SIG-M5 (cell line): Measurements from ENCODE around the gene CACNB4.
"Not testable (repeated sequence)": the region's sequence is repeated elsewhere in the genome, so short reads cannot be mapped to it uniquely, and the experiment has no call there.

Experiments
- DNase-seq: peaks from one replicate; lab custom pipeline; 2025; lab: John Stamatoyannopoulos, UW

The CACNB4 gene

GRCh38 chr2:151943461-151943860, 155.4 kb downstream of the CACNB4 start:
- no peak for DNase-seq

- not testable (repeated sequence) for DNase-seq
Measured at GRCh38 chr2:151942540-151943205, 156.2 kb downstream of the CACNB4 start.

GRCh38 chr2:151937966-151938365, 160.9 kb downstream of the CACNB4 start:
- no peak for DNase-seq

- no peak for DNase-seq
Measured at GRCh38 chr2:151936626-151937025, 162.2 kb downstream of the CACNB4 start.

- no peak for DNase-seq
Measured at GRCh38 chr2:151933266-151933804, 165.5 kb downstream of the CACNB4 start.

GRCh38 chr2:151931756-151932155, 167.1 kb downstream of the CACNB4 start:
- DNase-seq, result no peak

GRCh38 chr2:151931030-151931611, 167.7 kb downstream of the CACNB4 start:
- no peak for DNase-seq

GRCh38 chr2:151930042-151930441, 168.8 kb downstream of the CACNB4 start:
- no peak for DNase-seq

- no peak for DNase-seq
Measured at GRCh38 chr2:151928380-151928779, 170.5 kb downstream of the CACNB4 start.

GRCh38 chr2:151927501-151928221, 171.2 kb downstream of the CACNB4 start:
- no peak for DNase-seq

GRCh38 chr2:151922845-151923666, 175.8 kb downstream of the CACNB4 start:
- DNase-seq, result peak; percentile 28

GRCh38 chr2:151919786-151920185, 179.1 kb downstream of the CACNB4 start:
- DNase-seq, result no peak

- no peak for DNase-seq
Measured at GRCh38 chr2:151918308-151918707, 180.5 kb downstream of the CACNB4 start.

- DNase-seq, result no peak
Measured at GRCh38 chr2:151916632-151917031, 182.2 kb downstream of the CACNB4 start.

GRCh38 chr2:151915629-151916025, 183.2 kb downstream of the CACNB4 start:
- not testable (repeated sequence) for DNase-seq

GRCh38 chr2:151914989-151915628, 183.7 kb downstream of the CACNB4 start:
- DNase-seq, result no peak

- no peak for DNase-seq
Measured at GRCh38 chr2:151908204-151908882, 190.5 kb downstream of the CACNB4 start.

- no peak for DNase-seq
Measured at GRCh38 chr2:151907286-151908203, 191.3 kb downstream of the CACNB4 start.

GRCh38 chr2:151906633-151906998, 192.2 kb downstream of the CACNB4 start:
- no peak for DNase-seq
